SK-N-MC (cell line): ENCODE results near the gene NUDT3.
"Not testable (repeated sequence)": the region's sequence is repeated elsewhere in the genome, so short reads cannot be mapped to it uniquely, and the experiment has no call there.

Source experiments
- DNase-seq: peaks from one replicate; pipeline ENCODE4 v3.0.0-alpha.2; 2011; ENCODE audit warnings: low read depth, low spot score
- H3K27ac ChIP-seq: fragments of 200-600 bp; sonication (generic); 2 replicates; pipeline ENCODE4 v1.5.1; 2016; ENCODE audit warnings: mixed run types
- H3K36me3 ChIP-seq: fragments of 200-600 bp; sonication (generic); 2 replicates; pipeline ENCODE4 v1.6.1; 2017; ENCODE audit warnings: antibody characterized with exemption, low read length, mixed read lengths; ENCODE audit not compliant: insufficient read depth
- H3K4me3 ChIP-seq: fragments of 200-600 bp; sonication (generic); 2 replicates; pipeline ENCODE4 v1.5.1; 2016
- H3K9ac ChIP-seq: fragments of 200-600 bp; sonication (generic); 2 replicates; pipeline ENCODE4 v1.8.0; 2017; ENCODE audit warnings: mixed run types, mixed read lengths; ENCODE audit not compliant: insufficient read length
- H3K9me3 ChIP-seq: fragments of 200-600 bp; sonication (generic); 2 replicates; pipeline ENCODE4 v1.6.1; 2017; ENCODE audit warnings: low read depth, mild to moderate bottlenecking, antibody characterized with exemption, low read length, moderate library complexity, mixed read lengths
- EZH2 ChIP-seq: fragments of 200-600 bp; sonication (generic); IDR thresholded peaks from one replicate; pipeline ENCODE4 v1.6.1; 2017; ENCODE audit warnings: antibody characterized with exemption
- FOXP2 ChIP-seq: optimal IDR thresholded peaks from 2 replicates; pipeline ENCODE3; 2011; ENCODE audit warnings: mild to moderate bottlenecking, moderate library complexity; ENCODE audit not compliant: insufficient read depth; ENCODE audit errors: extremely low read length, control extremely low read depth
- POLR2AphosphoS5 ChIP-seq: IDR thresholded peaks from 2 replicates; pipeline ENCODE4 v1.6.1; 2012; ENCODE audit warnings: mild to moderate bottlenecking, low read depth, low read length, borderline replicate concordance

The NUDT3 gene

GRCh38 chr6:34362909-34363680 is 29.4 kb downstream of the NUDT3 start:
- H3K36me3 ChIP-seq = no peaks in the 10 kb centered on the region
- DNase-seq = no peak
- no peak overlapping the region for H3K9ac ChIP-seq
- H3K9me3 ChIP-seq = no peaks in the 10 kb centered on the region
- H3K27ac ChIP-seq = peak overlapping the region; percentile 73
- H3K4me3 ChIP-seq = no peak overlapping the region
- TF ChIP-seq FOXP2 (no peak), POLR2AphosphoS5 (no peak), EZH2 (no peak)

DNA sequence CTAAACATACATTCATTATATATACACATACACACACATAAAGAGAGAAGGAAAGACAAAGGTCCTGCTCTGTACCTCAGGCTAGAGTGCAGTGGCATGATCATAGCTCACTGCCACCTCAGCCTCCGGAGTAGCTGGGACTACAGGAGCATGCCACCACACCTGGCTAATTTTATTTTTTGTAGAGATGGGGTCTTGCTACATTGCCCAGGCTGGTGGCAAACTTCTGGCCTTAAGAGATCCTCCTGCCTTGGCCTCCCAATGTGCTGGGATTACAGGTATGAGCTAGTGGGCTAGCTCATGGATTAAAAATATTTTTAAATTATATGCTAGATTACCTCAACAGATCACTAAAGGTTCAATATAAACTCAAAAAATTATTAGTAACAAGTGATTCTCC is 30.3 kb downstream of the NUDT3 start:
- TF ChIP-seq POLR2AphosphoS5 = no peak
- no peak for TF ChIP-seq FOXP2
- TF ChIP-seq EZH2 = no peak
- Histone ChIP-seq H3K9ac (no peak overlapping the region), H3K4me3 (no peak overlapping the region), H3K36me3 (no peaks in the 10 kb centered on the region), H3K27ac (no peak overlapping the region), H3K9me3 (no peaks in the 10 kb centered on the region)
- no peak for DNase-seq

GRCh38 chr6:34360556-34360955 is 31.9 kb downstream of the NUDT3 start:
- Histone ChIP-seq H3K36me3 (no peaks in the 10 kb centered on the region), H3K27ac (no peak overlapping the region), H3K9ac (no peak overlapping the region), H3K9me3 (no peaks in the 10 kb centered on the region), H3K4me3 (no peak overlapping the region)
- no peak for DNase-seq
- TF ChIP-seq EZH2 (no peak), POLR2AphosphoS5 (no peak), FOXP2 (no peak)

DNA sequence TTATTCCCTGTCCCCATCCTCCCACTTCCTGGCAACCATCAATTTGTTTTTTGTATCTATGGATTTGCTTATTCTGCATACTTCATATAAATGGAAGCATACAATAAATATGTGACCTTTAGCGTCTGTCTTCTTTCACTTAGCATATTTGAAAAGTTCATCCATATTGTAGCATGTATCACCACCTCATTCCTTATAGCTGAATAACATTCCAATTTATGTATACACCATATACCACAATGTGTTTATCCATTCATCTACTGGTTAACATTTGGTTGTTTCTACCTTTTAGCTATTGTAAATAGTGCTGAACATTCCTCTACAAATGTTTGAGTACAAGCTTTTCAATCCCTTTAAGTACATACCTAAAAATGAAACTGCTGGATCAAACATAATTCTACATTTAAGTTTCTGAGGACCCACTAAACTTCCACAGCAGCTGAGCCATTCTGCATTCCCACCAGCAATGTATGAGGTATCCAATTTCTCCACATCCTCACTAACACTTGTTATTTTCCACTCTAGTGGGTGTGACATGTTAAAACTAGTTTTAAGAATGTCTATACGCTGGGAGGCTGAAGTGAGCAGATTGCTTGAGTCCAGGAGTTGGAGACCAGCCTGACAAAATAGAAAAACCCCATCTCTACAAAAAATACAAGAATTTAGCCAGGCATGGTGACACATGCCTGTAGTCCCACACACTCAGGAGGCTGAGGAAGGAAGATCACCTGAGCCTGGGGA is 32.9 kb downstream of the NUDT3 start:
- Histone ChIP-seq H3K9ac (no peak overlapping the region), H3K36me3 (no peaks in the 10 kb centered on the region), H3K9me3 (no peaks in the 10 kb centered on the region), H3K4me3 (no peak overlapping the region), H3K27ac (0 out of 2 replicates have a peak overlapping the region, but pooled peaks have one; percentile 19)
- no peak for TF ChIP-seq POLR2AphosphoS5
- no peak for TF ChIP-seq EZH2
- TF ChIP-seq FOXP2 = no peak
- no peak for DNase-seq

GRCh38 chr6:34358389-34358905 is 34.0 kb downstream of the NUDT3 start:
- DNase-seq = no peak
- Histone ChIP-seq H3K9me3 (no peaks in the 10 kb centered on the region), H3K9ac (no peak overlapping the region), H3K4me3 (no peak overlapping the region), H3K27ac (0 out of 2 replicates have a peak overlapping the region, but pooled peaks have one; percentile 49), H3K36me3 (no peaks in the 10 kb centered on the region)
- TF ChIP-seq POLR2AphosphoS5 = no peak
- TF ChIP-seq EZH2 = no peak
- no peak for TF ChIP-seq FOXP2

GRCh38 chr6:34357937-34358336 is 34.5 kb downstream of the NUDT3 start:
- Histone ChIP-seq H3K9me3 (no peaks in the 10 kb centered on the region), H3K4me3 (no peak overlapping the region), H3K27ac (no peak overlapping the region), H3K36me3 (no peaks in the 10 kb centered on the region), H3K9ac (no peak overlapping the region)
- TF ChIP-seq POLR2AphosphoS5 (no peak), FOXP2 (no peak), EZH2 (no peak)
- no peak for DNase-seq

GRCh38 chr6:34355889-34356288 is 36.6 kb downstream of the NUDT3 start:
- H3K27ac ChIP-seq = no peak overlapping the region
- no peak for DNase-seq
- TF ChIP-seq EZH2 (no peak), POLR2AphosphoS5 (no peak), FOXP2 (no peak)
- no peaks in the 10 kb centered on the region for H3K36me3 ChIP-seq
- no peak overlapping the region for H3K9ac ChIP-seq
- H3K9me3 ChIP-seq = no peaks in the 10 kb centered on the region
- H3K4me3 ChIP-seq = no peak overlapping the region

DNA sequence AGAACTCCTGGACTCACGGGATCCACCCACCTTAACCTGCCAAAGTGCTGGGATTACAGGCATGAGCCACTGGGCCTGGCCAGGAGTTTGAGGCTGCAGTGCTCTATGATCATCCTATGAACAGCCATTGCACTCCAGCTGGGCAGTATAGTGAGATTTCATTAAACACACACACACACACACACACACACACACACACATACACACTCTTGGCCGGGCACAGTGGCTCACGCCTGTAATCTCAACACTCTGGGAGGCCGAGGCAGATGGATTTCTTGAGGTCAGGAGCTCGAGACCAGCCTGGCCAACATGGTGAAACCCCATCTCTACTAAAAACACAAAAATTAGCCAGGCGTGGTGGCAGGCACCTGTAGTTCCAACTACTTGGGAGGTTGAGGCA is 38.2 kb downstream of the NUDT3 start:
- not testable (repeated sequence) for H3K36me3 ChIP-seq, H3K9me3 ChIP-seq, H3K27ac ChIP-seq, H3K9ac ChIP-seq, H3K4me3 ChIP-seq, DNase-seq

GRCh38 chr6:34353530-34353929 is 38.9 kb downstream of the NUDT3 start:
- H3K9me3 ChIP-seq, H3K27ac ChIP-seq, DNase-seq, H3K4me3 ChIP-seq, H3K36me3 ChIP-seq, H3K9ac ChIP-seq: not testable (repeated sequence)
